Stimulated activated CD4-positive, alpha-beta T cell treated with anti-CD3 and anti-CD28 coated beads, Interleukin-1b, Interleukin-23, amount 100 ng/mL, for 1 hour (primary cell): ENCODE measurements around the gene C1QTNF3.
"Not testable (repeated sequence)": the region's sequence is repeated elsewhere in the genome, so short reads cannot be mapped to it uniquely, and the experiment has no call there.

Experiments used
- DNase-seq, 2 donors: peaks; one replicate each; pipeline ENCODE4 v3.0.0-alpha.2; 2020; ENCODE audit warnings: low read depth in 2 of 2

Gene C1QTNF3

DNA sequence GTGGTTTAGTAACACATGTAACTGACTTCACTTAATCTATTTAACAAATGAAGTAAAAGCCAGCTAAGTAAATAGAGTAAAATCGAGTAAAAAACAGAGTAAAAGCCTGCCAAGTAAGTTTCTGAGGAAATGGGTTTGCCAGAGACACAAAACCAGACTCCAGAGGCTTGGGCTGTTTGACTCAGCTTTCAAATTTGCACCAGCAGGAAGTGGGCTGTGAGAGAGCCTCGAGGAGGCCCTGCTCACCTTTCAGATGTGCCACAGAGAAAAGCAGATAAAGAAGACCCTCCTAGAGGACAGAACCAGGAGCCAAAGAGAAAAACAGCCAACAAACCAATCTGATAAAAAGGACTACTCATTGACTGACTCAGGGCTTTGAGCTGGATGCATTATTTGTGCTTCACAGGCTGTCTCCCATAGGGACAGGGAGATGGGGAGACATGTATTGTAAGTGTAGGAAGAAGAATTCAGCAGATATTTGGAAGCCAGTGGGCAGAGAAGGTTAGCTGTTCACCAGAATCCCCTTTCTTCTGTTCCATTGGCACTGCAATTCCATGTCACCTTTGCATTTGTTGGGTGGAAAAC lies 20.8 kb downstream of the C1QTNF3 start:
- no peak for DNase-seq

DNA sequence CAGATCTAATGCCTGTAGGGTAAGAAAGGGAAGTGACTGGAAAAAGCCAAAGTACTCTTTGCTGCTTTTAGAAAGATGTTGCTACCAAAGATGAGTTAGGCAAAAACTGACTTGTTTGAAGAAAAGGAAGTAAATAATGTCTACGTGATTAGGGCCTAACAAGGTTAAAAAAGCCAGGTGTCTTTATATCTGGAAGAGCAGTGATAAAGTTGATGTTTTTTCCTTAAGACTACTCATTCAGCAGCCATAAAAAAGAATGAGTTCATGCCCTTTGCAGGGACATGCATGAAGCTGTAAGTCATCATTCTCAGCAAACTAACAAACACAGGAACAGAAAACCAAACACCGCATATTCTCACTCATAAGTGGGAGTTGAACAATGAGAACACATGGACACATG lies 21.7 kb downstream of the C1QTNF3 start:
- no peak for DNase-seq

DNA sequence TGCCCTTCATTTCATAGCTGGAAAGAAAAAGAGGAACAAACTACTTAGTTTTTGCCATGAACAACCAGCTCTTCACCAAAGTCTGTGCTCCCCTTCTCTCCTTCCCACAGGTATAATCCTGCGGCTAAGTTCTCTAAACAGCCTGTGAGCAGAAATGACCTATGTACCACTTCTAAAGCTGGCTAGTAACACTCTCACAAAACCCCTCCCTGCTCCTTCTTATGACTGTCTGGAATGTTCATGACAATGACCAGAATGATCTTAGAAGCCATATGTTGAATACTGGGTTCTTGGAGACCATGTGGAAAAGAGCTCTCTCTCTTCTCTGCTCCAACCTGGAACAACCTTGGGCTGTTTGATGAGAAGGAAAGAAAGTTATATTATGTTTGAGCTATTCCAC lies 22.3 kb downstream of the C1QTNF3 start:
- DNase-seq: no peak

DNA sequence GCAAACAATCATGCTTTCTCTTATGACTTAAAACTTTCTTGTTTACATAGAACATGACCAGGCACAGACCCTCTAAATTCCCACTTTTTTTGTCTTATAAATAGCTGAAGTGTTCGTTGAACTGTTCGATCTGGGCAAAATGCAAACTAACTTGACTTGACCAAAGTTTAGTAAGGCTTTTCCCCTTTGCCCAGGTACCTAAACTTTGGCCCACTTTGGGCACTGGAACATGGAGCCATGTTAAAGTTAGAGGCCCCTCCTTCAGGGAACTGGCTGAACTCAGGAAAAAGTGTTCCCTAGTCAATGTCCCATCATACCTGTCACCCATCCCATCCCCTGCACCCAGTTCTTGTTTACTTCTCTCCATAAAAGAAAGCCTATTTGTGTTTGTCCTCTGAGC lies 25.8 kb downstream of the C1QTNF3 start:
- DNase-seq: no peak

DNA sequence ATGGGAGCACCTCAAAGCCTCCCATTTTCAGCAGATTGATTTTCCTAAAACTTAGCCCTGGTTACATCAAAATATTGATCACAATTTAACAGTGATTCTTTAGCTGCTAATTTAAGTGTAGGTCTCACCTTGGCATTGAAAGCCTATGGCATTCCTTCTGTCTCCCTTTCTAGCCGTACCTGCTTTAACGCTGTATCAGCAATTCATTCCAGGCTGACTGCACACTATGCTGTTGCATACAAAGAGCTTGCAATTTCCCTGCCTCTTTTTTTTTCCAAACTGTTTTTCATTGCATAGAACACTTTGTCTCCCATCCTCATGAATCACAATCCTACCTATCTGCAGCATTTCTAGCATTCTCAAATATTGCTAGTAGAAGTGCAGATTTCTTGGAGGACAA lies 26.3 kb downstream of the C1QTNF3 start:
- no peak for DNase-seq

DNA sequence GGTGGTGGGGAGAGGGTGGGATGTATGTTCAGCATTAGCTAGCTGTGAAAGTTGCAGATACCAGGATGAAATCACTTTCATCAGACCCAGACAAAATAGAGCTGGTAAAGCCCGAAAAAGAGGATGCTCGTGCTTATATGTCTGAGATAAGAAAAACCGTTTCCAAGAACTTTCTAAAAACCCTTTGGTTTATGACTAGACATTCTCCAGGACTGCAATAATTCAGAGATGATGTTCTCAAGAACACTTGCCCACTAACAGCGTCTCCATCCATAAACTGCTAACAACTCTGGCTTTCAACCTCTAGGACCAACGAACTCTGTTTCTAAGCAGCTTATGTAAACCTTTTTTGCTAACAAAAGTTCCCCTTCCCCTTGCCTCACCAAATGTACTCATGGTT lies 26.8 kb downstream of the C1QTNF3 start:
- no peak for DNase-seq

DNA sequence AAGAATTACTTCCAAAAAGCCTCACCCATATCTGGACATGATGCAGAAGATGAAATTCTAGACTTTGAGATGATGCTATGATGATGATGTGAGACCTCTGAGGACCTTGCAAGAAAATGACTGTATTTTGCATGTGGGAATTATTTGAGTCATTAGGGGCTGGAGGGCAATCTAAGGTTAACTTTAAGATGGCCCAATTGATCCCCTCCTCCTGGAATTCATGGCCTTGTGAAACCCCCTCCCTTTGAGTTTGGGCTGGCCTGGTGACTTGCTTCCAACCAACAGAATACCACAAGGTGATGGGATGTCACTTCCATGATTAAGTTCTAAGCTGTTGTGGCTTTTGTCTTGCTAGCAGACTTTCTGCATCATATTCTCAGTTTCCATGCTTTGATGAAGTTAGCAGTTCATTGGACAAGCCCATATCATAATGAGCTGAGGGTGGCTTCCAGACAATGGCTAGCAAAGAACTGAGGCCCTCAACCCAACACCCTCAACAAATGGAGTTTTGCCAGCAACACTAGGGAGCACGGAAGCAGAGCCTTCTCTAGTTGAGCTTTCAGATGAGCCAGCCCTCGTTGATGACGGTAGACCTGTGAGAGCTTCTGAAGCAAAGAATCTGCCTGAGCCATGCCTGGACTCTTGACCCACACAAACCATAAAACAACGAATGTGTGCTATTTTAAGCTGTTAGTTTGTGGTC lies 27.7 kb downstream of the C1QTNF3 start:
- no peak for DNase-seq

DNA sequence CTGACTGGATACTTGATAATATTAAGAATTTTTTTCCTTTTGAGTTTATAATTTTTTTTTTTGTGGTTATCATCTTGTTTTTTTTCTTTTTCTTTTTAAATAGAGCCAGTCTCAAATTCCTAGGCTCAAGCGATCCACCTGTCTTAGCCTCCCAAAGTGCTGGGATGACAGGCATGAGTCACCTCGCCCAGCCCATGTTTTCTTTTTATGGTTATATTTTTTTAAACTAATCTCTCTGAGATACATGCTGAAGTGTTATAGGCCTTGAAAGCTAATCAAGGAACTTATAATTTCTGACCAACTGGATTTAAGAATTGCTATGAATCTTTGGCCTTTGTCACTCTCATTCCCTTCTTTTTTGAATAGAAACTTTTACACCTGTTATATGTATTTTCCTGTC lies 28.4 kb downstream of the C1QTNF3 start:
- DNase-seq: no peak

DNA sequence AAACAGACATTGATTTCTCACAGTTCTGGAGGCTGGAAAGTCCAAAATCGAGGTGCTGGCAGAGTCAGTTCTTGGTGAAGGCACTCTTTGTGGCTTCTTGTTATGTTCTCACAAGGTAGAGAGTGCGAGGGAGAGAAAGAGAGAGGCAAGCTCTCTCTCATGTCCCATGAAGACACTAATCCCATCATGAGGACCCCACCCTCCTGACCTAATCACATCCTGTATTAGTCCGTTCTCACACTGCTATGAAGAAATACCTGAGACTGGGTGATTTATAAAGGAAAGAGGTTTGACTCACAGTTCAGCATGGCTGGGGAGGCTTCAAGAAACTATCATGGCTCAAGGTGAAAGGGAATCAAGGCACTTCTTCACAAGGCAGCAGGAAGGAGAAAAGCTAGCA lies 29.5 kb downstream of the C1QTNF3 start:
- DNase-seq: no peak

DNA sequence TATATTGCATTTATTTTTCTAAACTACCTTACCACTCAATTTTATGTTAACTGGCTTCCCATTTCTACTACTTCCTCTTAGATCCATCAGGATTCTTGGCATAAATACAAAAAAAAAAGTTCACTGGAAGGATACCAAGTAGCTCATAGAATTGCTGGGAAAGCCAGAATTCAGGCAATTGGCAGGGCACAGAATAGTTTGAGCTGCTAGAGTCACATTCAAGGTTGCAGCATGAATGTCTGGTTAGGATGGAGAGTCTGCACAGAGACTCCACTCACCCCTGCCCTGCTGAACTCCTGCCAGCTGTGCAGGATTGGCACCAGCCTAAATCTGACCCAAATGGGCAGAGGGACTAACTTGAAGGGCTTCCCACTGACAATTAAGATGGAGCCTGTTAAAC lies 30.2 kb downstream of the C1QTNF3 start:
- no peak for DNase-seq

DNA sequence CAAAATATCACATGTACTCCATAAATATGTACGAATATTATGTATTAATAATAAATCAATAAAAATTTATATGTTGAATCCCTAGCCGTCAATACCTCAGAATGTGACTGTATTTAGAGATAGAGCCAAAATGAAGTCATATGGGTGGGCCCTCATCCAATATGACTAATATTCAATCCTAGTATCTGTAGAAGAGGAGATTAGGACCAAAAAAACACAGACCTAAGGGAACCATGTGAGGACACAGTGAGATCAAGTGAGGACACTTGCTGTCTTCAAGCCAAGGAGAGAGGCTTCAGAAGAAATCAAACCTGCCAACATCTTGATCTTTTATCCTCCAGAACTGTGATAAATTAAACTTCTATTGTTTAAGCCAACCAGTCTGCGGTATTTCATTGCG lies 31.5 kb downstream of the C1QTNF3 start:
- no peak for DNase-seq

DNA sequence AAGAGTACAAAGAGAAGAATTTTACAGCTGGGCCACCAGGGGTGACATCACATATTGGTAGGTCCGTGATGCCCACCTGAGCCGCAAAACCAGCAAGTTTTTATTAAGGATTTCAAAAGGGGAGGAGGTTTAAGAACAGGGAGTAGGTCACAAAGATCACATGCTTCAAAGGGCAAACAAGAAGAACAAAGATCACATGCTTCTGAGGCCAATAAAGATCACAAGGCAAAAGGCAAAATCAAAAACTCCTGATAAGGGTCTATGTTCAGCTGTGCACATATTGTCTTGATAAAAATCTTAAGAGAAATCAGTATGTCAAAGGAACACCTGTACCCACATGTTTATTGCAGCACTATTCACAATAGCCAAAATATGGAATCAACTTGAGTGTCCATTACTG lies 32.9 kb downstream of the C1QTNF3 start:
- DNase-seq: not testable (repeated sequence)

DNA sequence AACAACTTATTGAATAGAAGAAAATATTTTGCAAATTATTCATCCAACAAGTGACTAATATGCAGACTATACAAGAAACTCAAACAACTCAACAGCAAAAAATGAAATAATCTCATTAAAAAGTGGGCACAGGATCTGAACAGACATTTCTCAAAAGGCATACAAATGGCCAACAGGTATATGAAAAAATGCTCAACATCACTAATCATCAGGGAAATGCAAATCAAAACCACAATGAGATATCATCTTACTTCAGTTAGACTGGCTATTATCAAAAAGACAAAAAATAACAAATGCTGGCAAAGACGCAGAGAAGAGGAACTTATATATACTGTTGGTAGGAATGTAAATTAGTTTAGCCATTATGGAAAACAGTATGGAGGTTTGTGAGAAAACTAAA lies 33.4 kb downstream of the C1QTNF3 start:
- no peak for DNase-seq

DNA sequence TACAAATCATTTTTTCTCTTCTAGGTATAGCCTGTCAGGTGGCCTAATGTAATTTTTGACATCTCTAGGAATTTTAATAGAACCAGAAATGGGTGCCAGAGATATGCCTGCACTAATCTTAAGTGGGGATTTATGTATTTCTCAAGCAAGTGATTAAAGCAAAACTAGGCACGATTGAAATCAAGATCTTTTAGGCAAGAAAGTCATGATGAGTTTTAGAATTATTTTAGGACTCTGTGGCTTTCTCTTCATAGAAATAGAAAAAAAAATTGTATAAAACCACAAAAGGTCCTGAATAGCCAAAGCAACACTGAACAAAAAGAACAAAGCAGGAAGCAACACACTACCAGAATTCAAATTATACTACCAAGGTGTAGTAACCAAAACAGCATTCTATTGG lies 34.2 kb downstream of the C1QTNF3 start:
- no peak for DNase-seq

DNA sequence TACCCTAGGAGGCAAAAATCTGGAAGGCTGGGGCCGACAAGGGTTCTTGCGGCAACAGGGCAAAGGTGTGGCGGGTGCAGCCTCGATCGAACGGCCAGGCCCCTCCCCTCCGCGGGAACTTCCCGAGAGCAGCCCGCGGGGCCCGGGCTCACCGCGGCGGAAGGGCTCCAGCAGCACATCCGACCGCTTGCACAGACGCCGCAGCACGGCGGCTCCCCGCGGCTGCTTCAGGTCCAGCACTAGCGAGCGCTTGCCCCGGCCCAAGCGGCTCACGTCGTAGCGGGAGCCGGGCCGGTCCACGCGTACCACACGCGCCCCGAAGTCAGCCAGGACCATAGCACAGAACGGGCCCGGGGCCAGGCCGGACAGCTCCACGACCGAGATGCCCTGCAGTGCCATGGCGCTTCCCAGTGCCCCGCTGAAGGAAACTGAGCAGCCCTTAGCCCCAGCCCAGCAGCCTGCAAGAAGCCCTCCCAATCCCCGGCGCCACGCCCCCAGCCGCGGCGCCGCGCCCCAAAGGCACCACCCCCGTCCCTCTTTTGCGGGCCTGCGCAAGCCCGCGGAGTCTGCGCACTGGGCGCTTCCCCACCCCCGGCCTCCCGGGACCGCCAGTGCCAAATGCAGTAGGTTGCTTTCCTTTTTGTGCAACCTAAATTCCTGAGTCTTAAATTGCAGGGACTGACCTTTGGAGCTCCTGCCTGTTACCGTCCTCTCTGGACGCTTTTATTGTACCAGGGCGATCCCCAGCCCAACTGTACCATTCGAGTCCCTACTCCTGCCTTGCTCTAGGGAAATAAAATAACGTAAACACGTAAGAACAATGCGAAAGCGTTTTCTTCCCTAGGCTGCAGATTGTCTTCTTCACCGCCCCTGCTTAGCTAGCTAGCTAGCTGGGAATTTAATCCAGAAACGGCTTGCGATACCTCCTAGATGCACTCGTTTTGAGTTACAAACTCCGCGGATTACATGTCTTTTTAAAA lies 35.1 kb downstream of the C1QTNF3 start, which contains the start of gene AMACR:
Gene AMACR, minus strand, starts transcription at position 430 of the 980 bp plus-strand sequence. Its CDS starts 31 bp downstream, at position 399.
- peak; percentile 39 to 81 for DNase-seq

DNA sequence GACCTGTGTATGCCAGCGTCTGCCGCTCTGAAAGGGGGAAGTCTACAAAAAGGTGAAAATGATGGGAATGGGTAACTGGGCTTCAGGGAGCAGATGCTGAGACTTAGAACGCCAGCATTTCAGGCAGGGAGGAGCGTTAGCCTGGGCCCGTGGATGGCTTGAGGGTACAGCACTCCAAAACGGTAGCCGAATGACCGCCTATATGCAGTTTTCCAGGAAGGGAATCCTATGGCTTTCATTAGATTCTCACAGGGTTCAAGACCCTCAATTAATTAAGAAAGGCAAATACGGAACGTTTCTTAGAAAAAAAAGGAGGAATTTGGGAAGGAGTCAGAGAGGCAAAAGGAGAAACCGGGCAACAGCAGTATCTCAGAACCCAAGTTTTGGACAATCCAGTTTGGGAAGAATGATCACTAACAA lies 35.8 kb downstream of the C1QTNF3 start:
- DNase-seq: no peak

DNA sequence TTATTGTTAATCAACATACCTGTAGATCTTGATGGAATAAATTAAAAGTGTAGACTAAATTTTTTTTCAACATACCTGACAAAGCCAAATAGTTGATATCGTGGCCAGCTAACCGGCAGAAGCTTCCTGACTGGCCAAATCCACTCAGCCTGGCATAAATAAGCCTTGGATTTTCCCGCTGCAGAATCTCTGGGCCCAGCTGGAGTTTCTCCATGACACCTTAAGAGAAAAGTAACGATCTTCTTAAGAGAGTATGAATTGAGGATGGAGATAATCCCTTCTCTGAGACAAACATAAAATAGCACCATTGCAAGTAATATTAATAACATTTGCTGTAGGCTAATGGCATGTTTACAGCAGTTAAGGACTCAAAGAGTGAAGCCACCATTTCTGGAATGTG lies 37.3 kb downstream of the C1QTNF3 start:
- DNase-seq: no peak

DNA sequence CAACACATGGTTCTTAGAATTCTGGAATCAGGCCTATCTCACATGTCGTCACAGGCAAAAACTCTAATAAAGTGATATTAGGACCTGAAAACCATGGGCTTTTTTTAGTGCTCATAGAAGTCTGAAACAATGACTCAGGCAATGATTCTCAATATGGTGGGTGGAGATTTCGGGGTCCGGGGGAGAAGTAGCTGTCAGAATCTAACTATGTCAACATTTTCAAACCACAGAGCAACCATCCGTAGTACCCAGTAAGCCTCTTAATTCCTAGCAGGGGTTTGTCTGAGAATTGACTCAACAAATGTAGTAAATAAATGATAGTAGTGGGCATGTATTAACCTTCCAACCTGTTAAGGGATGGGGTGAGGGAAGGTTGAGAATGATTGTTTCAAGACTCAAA lies 37.8 kb downstream of the C1QTNF3 start:
- no peak for DNase-seq

DNA sequence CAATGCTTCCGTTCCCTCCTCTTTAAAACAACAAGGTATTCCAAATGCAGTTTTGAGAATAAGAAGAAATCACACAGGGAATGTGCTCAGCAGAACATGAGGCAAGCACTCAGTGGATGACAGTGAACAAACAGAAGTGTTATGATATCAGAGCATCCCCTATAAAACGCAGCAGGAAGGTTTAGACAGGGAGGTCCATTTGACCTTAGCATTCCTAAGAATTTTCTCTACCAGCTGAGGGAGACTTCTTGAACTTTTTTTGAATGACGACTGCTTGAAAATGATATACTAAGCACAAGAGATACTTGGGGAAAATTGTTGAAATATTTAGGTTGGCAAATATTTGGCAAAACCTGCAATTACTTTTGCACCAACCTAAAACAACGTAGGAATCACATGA lies 39.1 kb downstream of the C1QTNF3 start:
- no peak for DNase-seq

DNA sequence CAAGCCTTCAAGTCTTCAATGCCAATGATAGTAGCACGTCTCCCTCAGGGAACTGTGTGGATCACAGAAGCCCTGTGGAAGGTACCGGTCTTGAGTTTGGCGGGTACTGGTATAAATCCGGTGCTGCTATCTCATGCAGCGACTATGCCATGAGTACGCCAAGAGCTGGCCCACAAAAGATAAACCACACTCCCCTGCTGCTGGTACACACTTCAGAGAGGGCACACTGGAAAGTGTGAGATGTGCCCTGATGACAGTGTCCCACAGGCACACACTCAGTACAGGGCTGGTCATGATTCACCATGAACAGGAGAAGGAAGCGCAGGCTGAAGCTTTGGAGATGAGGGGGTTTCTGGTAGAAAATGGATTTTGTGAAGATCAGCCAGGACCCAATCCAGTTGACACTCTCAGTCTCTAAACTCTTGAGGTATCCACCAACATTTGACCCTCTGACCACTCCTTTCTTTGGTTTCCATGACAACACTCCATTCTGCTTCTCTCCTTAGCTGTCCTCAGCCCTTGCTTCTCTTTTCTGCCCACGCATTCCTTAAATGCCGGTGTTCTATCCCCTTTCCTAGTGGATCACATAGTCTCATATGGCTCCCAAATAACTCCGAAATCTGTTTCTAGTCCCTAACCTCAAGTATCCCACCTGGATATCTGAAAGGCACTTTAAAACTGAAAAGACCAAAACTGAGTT lies 40.2 kb downstream of the C1QTNF3 start:
- DNase-seq: no peak

DNA sequence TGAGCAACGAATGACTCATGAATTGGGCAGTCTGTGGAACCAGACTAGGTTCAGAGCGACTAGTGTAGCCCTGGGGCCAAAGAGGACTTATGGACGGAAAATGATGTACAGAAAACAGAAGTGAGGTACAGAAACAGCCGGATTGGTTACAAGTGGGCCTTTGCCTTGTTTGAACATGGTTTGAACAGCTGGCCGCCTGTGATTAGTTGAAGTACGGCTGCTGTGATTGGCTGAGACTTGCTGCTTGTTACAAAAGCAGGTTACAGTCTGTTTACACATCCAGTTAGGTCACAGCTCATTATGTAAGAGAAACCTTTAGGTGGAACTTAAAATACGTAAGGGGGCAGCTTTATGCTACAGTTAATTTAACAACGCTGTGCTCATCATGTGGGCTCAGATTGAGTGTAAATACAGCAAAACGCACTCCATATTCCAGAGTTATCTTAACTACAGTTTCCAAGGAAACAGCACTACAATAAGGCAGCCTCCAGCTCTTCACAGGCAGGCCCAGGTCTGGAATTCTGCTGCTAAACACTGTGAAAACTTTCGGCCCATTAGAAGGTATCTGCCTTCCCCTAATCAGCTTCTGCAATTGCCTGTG lies 41.7 kb downstream of the C1QTNF3 start:
- no peak for DNase-seq

DNA sequence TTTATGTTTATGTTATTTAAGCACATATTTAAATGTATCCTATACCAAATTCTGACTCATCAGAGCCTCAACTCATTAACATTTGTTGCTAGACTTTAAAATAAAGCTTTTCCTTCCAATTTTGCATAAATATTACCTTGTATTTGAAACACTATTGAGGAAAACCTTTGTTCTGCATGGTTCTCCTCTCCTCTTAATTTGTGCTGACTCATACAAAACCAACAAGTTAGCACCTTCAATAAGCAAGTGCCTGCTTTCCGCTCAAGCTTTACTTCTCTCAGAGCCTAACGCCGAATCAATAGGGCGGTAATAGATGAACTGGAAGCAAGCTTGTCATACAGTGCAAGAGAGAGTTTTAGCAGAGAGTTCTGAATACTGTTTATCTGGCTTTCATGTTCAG lies 43.0 kb downstream of the C1QTNF3 start:
- no peak for DNase-seq
